Hematopoietic multipotent progenitor cell treated with erythropoietin and hydrocortisone succinate and interleukin-3 and kit ligand, for 17 days (in vitro differentiated cells): ENCODE data around the gene RCOR2.

Source experiments
- DNase-seq: peaks from one replicate; pipeline ENCODE4 v3.0.0-alpha.2; 2015; ENCODE audit warnings: low spot score

Gene RCOR2

DNA sequence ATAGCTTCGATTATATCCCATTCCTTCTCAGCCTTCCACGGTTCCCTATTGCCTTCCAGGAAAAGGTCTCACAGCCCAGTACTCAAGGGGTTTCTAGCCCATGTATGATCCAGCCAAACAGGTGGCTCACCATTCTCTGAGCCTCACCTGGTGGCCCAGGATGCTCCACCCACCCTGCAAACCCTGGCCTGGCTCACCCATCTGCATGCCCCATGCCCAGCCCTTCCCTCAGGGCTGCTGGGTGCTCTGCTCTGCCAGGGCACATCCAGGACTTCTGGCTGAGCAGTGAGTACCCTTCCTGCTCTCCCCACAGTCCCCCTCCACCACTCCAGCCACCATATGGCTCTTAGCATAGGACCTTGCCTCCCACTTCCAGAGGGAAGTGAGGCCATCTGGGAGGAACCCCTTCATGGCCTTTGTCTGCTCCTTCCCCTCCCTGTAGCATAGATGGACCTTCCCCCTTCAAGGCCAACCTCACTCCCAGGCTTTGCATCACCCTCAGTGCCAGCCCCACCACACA lies 5.8 kb upstream of the RCOR2 start:
- DNase-seq, result no peak

DNA sequence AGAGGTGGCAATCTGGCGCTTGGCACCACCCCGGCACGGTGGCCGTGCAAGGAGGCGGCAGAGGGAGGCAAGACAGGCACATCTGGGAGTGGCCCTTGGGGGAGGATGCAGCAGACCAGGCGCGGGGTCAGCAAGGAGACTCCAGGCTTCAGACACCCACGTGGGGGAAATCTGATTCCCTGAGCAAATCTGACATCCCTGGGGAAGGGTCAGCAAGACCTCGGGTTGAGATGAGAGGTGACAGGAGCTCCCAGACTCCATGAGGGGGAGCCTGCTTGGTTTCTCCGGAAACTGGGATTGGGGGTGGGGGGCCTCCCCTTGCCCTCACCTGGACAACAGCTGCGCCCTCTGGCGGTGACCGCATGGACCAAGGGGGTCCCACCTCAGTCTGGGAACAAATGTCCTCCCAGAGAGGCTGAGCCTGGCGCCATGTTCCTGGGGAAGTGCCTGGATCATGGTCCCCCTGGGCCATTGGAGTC lies 4.0 kb upstream of the RCOR2 start:
- no peak for DNase-seq

DNA sequence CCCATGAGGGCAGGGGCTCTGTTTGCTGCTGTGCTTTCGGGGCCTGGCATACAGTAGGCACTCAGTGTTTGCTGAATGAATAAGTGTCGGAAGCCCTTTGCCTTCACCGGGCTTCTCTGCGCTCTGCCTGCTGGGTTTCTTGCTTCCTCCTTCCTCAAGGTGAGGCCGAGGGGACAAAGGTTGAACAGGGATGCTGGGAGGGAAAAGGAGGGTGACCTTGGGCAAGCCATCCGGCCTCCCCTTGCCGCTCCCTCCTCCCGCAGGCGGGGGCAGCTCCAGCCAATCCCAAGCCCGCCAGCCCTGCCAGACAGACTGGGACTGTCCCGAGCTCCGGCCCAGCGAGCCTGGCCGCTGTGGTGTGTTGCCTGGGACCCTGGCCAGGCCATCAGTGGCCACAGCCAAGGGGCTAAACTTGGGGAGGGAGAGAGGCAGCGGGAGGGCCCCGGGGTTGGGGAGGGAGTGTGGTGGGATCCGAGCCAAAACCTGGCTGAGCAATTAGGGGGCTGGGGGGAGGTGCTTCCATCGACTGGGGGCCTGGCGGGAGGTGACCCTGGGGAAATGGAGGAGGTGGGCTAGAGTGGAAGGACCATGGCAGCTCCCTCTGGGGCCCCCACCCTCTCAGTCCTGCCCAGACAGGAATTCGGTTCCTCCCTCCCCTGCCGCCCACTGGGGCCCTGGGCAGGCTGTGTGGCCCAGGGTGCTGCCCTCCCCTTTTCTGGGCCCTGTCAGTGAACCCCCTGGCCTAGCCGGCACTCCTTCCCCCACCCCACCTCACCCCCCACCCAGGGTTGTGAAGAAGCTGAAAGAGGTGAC lies 3.4 kb upstream of the RCOR2 start:
- no peak for DNase-seq

DNA sequence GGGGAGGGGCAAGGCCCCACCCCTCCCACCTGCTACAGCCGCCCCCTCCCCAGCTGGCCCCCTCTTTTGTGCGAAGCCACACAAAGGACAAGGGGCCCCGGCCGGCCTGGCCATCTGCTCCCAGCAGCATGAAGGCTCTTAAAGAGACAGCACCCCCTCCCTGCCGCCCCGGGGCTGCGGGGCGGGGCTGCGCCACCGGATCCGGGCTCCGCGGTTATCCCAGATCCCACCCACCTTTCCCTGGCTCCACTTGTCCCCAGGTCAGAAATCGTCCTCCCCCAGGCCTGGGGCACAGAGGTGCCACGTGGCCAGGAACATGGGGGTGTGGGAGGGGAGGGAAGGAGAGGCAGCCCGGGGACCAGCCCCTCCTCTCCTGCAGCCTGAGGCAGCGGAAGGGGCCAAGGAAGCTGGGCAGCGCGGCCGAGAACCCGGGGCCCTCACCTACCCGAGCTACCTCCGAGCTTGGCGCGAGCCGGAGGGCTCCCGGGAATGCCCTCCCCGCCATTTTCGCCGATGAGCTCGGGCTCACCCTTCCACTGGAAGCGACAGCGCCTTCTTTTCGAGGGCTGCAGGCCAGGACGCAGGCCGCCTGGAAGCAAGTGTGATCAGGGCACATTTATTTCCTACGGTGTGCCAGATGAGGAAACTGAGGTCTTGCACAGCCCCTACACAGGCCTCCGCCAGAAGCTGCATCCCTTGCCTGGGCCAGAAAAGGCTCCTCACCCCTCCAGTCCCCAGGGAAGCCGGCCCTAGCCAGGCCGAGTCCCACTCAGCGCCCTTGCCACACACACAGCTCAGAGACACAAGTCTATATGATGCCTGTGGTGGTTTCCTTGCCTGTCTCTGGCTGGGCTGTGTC lies 2.5 kb upstream of the RCOR2 start:
- DNase-seq, result no peak

DNA sequence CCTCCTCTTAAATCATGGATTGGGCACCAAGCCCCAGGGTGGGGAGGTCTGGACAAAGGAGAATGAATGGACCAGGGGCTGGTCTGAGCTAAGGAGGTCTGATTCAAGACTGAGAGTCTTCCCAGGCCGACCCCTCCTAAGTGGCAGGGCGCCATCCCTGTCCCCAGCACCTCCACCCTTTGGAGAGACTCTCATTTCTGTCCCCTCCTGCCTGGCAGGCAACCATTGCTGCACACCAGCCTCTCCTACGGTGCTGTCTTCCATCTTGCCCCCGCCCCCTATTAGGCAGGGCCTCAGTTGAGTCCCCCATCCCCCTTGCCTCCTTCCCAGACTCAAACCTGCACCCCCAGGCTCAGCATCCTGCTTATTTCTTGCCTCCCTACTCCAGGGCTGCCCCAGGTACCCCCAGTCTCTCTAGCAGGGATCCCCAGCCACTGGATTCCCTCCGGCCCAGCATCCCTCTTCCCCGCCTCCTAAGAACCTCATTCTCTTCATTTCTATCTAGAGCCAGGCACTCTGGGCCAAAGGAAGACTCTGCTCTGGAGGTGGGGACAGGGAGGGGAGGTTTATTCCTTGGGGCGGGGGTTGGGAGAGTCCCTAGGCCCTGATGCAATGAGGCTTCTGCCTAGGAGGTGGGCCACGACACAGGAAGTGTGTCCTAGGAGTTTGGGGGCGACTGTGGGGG lies 1.7 kb upstream of the RCOR2 start:
- DNase-seq, result no peak

DNA sequence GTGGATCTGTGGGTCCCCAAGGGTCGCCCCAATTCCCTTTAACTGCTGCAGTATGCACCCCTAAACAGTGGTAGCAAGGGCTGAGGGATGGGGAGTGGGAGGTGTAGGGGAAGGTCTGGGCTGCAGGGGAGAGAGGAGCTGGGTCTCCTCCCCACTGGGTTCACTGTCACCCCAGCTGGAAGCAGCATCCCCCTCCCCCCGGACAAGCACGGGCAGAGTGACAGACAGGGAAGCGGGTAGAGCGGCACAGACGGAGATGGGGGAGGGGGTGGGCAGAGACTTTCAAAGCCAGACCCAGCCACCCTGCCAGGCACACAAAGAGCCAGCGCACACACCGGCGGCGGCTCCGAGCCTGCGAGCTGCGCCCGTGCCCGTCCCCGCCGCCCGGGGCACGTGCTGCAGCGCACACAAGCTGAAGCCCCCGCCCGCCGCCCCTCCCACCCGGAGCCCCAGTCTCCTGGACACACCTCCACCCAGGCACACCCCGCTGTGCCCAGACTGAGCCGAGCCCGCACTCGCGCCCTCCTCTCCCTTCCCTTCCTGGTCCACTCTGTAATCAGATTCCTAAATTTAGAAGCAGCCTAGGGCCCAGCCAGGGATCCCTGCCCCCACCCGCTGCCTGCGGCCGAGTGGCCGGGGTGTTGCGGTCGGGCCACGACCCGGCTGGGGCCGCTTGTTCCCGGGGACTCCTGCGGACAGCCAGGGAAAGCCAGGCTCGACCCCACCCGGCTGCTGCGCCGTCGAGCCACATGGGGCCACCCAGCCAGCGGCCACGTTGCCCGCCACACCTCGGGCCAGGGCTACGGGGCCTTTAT lies 935 bp upstream of the RCOR2 start:
- DNase-seq, result no peak

DNA sequence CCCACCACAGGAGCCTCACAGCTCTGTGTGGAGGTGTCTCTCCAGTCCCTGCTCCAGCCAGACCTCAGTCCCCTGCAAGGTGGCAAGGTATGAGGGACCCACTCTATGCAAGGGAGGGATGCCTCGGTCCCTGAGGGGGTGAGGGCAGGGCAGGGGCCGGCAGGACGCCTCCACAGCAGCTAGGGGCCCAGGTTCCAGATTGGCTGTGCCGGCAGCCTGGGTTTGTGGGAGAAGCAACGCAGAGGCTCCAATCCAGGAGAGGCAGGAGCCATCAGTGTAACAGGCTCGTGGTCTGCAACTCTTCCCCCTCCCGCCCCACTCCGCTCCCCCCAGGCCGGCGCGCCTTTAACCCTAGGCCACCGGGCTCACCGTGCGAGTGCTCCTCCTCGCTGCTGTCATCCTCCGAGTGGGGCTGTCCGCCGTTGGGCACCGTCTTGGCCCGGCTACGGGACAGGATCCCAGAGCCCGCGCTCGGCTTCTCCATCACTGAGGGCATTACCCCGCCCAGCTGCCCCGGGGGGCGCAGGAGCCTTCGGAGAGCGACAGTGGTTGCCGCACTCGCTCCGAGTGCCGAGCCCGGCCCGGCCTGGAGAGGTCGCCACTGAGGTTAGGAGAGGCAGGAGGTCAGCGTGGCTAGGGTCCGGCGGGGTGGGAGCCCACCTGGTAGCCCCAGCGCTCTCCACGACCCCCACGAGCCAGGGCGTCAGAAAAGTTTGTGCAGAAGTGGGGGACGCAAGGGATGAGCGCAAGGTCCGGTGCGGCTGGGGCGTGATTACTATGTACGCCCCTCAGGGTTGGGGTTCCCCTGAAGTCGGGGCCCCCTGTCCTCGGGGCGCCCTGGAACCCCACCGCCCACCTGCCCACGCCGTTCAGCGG lies 765 bp downstream of the RCOR2 start:
- no peak for DNase-seq

DNA sequence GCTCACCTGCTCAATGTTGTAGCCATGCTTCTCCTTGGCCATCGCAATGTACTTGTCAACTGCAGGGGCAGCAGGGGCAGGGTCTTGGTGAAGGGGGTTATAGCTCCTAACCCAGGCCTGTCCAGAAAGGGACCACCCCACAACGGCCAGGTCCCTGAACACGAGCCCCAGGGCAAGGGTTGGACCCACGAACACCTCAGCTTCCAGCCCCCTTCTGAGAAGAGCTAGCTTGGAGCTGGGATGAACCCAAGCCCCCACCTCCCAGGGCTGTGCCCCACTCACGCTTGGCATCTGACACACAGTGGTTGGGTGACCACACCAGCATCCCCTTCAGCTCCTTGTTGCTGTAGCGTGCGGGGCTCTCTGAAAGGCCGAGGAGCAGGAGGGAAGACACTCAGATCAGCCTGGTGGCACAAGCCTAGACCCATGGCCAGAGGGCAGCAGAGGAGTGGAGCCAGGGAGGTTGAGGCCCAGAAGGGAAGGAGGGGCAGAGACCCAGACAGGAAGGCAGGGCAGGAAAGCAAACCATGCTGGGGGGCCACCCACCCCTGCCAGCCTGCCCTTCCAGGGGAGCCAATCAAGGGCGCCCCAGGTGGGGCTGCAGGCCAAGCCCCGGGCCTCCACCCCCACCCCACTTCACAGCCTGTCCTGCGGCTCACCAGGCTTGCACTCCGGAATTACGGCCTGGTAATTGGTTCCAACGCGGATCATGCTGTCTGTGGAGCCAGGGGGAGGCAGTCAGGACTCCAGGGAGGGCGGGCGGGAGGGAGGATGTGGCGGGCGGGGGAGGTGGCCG lies 1.9 kb downstream of the RCOR2 start:
- DNase-seq, result no peak

DNA sequence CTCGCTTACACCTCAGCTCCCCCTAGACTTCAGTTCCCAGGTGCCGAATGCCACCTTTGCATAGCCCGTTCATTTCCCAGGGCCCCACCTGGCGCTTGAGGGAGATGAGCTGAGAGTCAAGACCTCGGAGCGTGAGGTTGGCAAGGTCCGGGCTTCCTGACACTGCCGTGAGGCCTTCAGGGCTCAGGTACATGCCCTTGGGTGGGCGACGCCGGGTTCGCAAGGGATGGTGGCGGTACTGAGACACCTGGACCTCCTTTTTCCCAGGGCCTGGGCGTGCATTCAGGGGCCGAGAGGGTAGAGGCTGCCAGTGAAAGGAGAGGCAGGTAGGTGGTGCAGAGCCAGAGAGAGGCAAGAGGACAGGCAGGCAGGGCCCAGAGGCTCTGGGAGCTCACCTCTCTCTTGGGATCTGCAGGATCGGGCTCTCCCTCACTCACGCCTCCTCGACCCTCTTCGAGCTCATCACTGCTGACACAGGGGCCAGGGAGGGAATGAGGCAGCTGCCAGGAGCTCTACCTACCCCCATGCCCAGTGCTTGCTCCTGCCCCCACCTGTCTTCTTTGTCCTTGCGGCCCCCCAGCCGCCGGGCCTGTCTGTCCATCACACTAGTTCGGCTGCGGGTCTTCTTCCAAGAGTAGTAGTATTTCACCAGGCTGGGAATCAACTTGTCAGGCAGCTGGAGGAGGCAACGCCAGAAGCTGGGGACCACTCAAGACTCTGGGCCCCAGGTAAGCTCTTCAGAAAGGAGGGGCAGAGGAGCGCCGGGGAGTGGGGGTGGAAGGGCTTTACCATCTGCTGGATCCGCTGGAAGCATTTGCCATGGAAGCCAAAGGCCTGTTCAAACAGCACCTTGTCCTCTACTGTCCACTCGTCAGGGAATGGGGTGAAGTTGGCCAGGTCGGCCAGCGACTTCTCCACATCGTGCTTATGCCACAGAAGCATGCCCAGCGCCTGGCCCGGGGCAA lies 2.8 kb downstream of the RCOR2 start:
- DNase-seq, result no peak

DNA sequence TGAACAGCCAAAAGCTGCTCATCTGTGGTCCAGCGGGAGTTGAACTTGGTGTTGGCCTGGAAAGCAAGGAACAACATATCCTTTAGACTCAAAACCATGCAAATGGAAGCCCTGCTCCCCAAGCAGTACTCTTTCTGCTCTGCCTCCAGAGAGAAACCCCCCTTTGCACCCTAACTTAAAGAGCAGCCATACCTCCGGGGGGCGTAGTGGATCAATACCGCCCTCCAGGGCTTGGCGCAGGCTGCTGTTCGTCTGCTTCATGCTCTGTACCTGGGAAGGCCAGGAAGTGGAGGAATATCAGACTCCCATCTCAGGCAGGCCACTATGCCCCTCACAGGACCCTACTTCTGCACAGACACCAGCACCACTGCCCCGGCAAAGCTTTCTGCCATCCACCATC lies 4.3 kb downstream of the RCOR2 start:
- DNase-seq, result no peak

DNA sequence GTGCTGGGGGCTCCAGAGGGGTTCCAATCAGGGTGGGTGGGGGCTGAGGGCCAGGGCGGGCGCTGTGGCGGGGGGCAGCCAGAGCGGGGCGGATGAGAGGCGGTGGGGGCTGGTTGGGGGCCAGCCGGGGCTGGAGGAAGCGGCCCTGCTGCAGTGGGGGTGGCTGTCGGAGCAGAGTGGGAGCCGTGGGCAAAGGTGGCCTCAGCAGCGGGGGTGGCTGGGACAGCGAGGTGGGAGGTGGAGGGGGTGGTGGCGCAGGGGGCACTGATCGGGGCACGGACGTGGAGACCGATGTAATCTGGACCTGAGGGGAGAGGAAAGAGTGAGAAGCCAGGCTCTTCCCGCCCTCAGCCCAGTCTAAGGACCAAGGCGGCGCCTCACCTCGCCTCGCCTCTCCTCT lies 5.1 kb downstream of the RCOR2 start:
- no peak for DNase-seq

DNA sequence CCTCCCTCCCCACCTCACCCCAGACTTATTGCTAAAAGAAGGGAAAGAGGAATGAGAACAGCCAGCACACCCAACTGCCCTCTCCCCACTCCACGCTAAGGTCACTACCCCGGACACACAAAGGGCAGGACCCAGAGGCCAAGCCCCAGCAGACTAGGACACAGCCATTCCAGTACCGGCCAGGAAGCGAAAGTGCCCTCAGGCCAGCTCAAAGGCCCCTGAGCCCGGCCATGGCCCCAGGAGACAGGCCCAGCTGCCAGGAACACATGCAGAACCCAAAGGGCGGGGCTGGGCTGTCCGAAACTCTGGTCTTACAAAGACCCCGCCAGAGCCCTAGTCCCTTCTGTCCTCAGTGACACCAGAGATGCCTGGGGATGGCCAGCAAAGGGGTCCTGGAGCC lies 5.5 kb downstream of the RCOR2 start:
- no peak for DNase-seq

DNA sequence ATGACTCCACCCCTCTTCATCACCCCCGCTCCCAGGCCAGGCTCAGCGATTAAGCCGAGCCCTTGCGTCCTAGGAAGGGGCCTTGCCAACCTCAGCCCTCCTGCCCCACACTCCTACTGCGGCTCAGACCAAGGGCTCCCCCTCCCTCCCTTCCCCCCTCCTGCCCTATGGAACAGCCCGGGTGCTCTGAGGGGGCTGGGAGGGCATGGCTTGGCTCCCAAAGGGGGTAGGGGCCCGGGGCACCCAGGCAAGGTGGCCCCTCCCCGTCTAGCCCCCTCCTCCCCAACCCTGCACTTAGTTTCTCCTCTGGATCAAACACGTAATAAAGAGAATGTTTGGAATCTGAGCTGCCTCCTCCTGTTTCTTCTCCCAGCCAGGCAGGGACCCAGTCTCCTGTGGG lies 6.3 kb downstream of the RCOR2 start:
- DNase-seq, result no peak

DNA sequence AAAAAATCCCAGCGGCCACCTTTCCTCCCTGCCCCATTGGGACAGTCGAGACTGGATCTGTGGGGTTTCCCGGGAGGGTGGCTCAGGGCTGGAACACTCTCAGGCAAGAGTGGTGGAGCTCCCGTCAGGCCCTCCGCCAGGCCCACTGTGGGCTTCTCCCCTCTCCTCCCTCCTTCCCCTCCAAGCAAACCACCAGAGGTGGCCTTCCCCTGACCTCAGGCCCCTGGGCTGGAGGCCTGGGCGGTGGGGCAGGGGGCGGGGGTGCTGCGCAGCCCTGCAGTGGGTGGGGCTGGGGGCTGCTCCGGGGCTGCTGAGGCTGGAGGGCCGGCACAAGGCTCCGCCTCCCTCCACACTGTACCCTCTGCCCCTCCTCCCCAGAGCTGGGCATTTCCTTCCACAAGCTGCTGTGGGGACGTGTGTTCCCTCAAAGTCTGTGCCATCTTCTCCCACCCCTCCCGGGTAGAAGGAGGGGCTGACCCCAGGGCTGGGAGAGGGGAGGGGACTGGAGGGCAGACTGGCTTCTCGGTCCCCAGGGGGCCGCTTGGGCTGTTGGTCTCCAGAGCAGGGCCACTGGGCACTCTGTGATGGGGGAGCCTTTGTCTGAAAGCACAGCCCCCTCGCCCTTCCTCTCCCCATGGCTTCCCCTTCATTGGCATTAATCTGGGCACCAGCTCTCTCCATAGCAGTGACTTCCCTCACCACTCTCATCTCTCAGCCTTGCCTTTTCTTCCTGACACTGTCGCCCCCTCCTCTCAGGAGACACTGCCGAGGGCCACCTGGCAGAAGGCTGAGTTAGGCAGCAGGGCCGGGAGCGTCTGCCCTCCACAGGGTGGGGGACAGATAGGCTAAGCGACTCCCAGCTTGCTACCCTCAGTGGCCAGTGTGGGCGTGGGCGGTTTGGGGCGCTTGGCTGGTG lies 7.1 kb downstream of the RCOR2 start:
- no peak for DNase-seq

DNA sequence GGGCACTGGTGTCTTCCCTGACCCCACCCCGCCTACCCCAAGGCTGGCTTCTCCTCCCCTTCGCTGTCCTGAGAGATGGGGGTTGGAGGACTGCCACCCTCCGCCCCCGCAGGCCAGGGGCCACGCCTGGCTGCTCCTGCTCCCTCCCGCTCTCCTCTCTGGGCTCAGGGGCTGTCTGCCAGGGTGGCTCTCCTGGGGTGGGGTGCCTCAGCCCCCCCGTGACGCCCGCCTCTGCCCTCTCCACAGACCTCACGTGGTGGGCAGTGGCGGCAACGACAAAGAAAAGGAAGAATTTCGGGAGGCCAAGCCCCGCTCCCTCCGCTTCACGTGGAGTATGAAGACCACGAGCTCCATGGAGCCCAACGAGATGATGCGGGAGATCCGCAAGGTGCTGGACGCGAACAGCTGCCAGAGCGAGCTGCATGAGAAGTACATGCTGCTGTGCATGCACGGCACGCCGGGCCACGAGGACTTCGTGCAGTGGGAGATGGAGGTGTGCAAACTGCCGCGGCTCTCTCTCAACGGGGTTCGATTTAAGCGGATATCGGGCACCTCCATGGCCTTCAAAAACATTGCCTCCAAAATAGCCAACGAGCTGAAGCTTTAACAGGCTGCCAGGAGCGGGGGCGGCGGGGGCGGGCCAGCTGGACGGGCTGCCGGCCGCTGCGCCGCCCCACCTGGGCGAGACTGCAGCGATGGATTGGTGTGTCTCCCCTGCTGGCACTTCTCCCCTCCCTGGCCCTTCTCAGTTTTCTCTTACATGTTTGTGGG lies 8.1 kb downstream of the RCOR2 start:
- no peak for DNase-seq

DNA sequence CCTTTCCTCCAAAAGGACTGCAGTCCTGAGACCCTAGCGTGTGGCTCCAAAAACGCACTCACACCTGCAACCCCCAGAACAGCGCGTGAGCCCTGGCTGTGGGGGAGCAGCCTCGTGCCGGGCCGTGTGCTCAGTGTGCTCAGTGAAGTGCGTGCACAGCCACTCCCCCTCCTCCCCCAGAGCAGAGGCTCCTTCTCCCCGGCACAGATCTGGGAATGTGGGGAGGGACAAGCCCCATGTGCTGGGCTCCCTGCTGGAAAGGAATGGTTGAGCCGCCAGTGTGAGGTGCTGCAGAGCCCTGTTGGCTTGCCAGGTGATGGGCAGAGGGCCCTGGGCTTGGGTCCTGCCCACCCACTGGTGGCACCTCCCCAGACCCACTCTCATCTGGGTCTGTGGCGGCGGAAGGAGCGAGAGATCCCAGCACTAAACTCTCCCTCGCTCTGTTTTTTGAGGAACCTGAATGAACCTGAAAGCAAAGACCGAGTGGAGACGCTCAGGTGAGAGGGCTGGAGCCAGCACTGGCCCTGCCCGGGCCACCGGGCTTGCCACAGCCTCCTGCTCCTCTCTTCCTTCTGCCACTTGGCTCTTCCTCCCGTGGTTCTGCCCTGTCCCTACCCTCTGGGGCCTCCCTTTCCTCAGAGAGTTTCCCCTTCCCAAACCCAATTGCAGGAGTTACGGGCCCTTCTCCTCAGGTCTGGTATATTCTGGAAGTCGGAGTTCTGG lies 9.0 kb downstream of the RCOR2 start:
- no peak for DNase-seq
